GM12878 (cell line): Measurements from ENCODE around the gene SPRED2. TPM values are rescaled to one million over a fixed set of nuclear protein-coding genes. Genes with fewer than 3 reads are reported as not detected.

Experiments used
- ATAC-seq: fragments of 200-7000 bp; cut with Tn5 transposase; 3 replicates; pipeline ENCODE4 v1.9.1; 2020; ENCODE audit warnings: mild to moderate bottlenecking, moderate library complexity
- BruUV-seq: library from RNA; stranded (reverse); fragments of 400-500 nt; replicated peaks from 2 replicates; lab custom pipeline; 2021; lab: Mats Ljungman, UMichigan
- CTCF ChIA-PET: fragments of 300-600 bp; sonication (Branson Sonifier 250); formaldehyde crosslinking; extraction: SDS; loops from one replicate; lab custom pipeline; 2021; ENCODE audit warnings: inconsistent platforms; lab: Yijun Ruan, JAX
- POLR2A ChIA-PET: fragments of 350-600 bp; formaldehyde crosslinking; extraction: SDS; loops from one replicate; lab custom pipeline; 2021; ENCODE audit warnings: inconsistent platforms; lab: Charles Lee
- RAD21 ChIA-PET: fragments of 300-600 bp; sonication (Branson Sonifier 250); formaldehyde crosslinking; loops from one replicate; lab custom pipeline; 2023; ENCODE audit warnings: antibody characterized with exemption; ENCODE audit not compliant: unreplicated experiment; lab: Charles Lee
- SMC1A ChIA-PET: fragments of 300-600 bp; sonication (Branson Sonifier 250); formaldehyde crosslinking; loops from one replicate; lab custom pipeline; 2023; ENCODE audit not compliant: unreplicated experiment, uncharacterized antibody; lab: Charles Lee
- DNase-seq: peaks from one replicate; pipeline ENCODE4 v3.0.0-alpha.2; 2011; ENCODE audit warnings: low read depth, low spot score
- FAIRE-seq: peaks from 3 replicates; lab custom pipeline; 2011; peaks lifted over from hg19 to GRCh38; lab: Jason Lieb, UNC
- H2AFZ ChIP-seq: 2 replicates; pipeline ENCODE4 v1.6.0; 2011; ENCODE audit warnings: low read depth, low read length, control low read depth; ENCODE audit not compliant: control insufficient read depth
- H3K27ac ChIP-seq: 2 replicates; pipeline ENCODE4 v1.5.1; 2011; ENCODE audit warnings: control low read depth; ENCODE audit not compliant: control insufficient read depth, insufficient read depth
- H3K27me3 ChIP-seq, 2 experiments: replicated peaks in 1 of 2; 2 replicates each; pipeline versions ENCODE4 v1.6.0 to v1.6.1; 2011; ENCODE audit warnings: low read length in 1 of 2; ENCODE audit not compliant: control insufficient read depth in 2 of 2, insufficient read depth in 2 of 2
- H3K36me3 ChIP-seq, 2 experiments: 2 replicates each; pipeline ENCODE4 v1.5.1; 2011; ENCODE audit warnings: low read length in 1 of 2; ENCODE audit not compliant: control insufficient read depth in 2 of 2, insufficient read depth in 2 of 2
- H3K4me1 ChIP-seq: 2 replicates; pipeline ENCODE4 v1.6.1; 2011; ENCODE audit warnings: mild to moderate bottlenecking, low read length, moderate library complexity, mixed read lengths; ENCODE audit not compliant: control insufficient read depth, insufficient read depth
- H3K4me2 ChIP-seq: 2 replicates; pipeline ENCODE4 v1.6.0; 2011; ENCODE audit warnings: control low read depth; ENCODE audit not compliant: control insufficient read depth, insufficient read depth
- H3K4me3 ChIP-seq: fragments of 200-600 bp; sonication (generic); 2 replicates; pipeline ENCODE4 v1.5.1; 2016
- H3K79me2 ChIP-seq: 2 replicates; pipeline ENCODE4 v1.6.0; 2011; ENCODE audit warnings: low read length; ENCODE audit not compliant: control insufficient read depth, insufficient read depth
- H3K9ac ChIP-seq: 2 replicates; pipeline ENCODE4 v1.8.0; 2011; ENCODE audit warnings: low read length, control low read depth, mixed read lengths; ENCODE audit not compliant: control insufficient read depth, insufficient read depth
- H3K9me3 ChIP-seq: replicated peaks from 3 replicates; pipeline ENCODE4 v1.5.1; 2011; ENCODE audit warnings: mild to moderate bottlenecking, low read length; ENCODE audit not compliant: control insufficient read depth, insufficient read depth
- H4K20me1 ChIP-seq: 2 replicates; pipeline ENCODE4 v1.6.0; 2011; ENCODE audit not compliant: control insufficient read depth, insufficient read depth
- BACH1 ChIP-seq: fragments of 450-650 bp; IDR thresholded peaks from 2 replicates; pipeline ENCODE4 v1.6.1; 2017; ENCODE audit warnings: mild to moderate bottlenecking, borderline replicate concordance
- CREB1 ChIP-seq: IDR thresholded peaks from 2 replicates; pipeline ENCODE4 v1.6.1; 2012; ENCODE audit warnings: low read depth, mild to moderate bottlenecking, inconsistent platforms
- ELK1 ChIP-seq: IDR thresholded peaks from 2 replicates; pipeline ENCODE4 v1.6.1; 2012; ENCODE audit warnings: low read depth, low read length, improper control_type of control experiment
- HDGF ChIP-seq: fragments of 450-650 bp; IDR thresholded peaks from 2 replicates; pipeline ENCODE4 v1.6.1; 2016; ENCODE audit warnings: antibody characterized with exemption
- IRF3 ChIP-seq: fragments of 450-650 bp; IDR thresholded peaks from 2 replicates; pipeline ENCODE4 v1.6.1; 2014; ENCODE audit warnings: mild to moderate bottlenecking
- MTA2 ChIP-seq: fragments of 450-650 bp; IDR thresholded peaks from 2 replicates; pipeline ENCODE4 v1.6.1; 2016; ENCODE audit warnings: low read depth, mild to moderate bottlenecking, moderate library complexity
- NR2C1 ChIP-seq: fragments of 450-650 bp; IDR thresholded peaks from 2 replicates; pipeline ENCODE4 v1.6.1; 2017; ENCODE audit warnings: antibody characterized with exemption, mild to moderate bottlenecking, moderate library complexity
- POLR2AphosphoS2 ChIP-seq: IDR thresholded peaks from 2 replicates; pipeline ENCODE4 v1.6.1; 2011; ENCODE audit warnings: low read depth, mild to moderate bottlenecking, low read length, improper control_type of control experiment, moderate library complexity
- PRDM15 ChIP-seq: fragments of 450-650 bp; formaldehyde crosslinking; IDR thresholded peaks from 2 replicates; pipeline ENCODE4 v1.4.0; 2020; ENCODE audit warnings: mild to moderate bottlenecking, moderate library complexity
- RUNX3 ChIP-seq: IDR thresholded peaks from 2 replicates; pipeline ENCODE4 v1.6.1; 2012; ENCODE audit warnings: low read length, inconsistent platforms
- TAF1 ChIP-seq: IDR thresholded peaks from 2 replicates; pipeline ENCODE4 v1.6.1; 2011; ENCODE audit warnings: mild to moderate bottlenecking, low read depth, low read length, borderline replicate concordance
- TCF3 ChIP-seq: IDR thresholded peaks from 2 replicates; pipeline ENCODE4 v1.6.1; 2012; ENCODE audit warnings: low read depth, mild to moderate bottlenecking, low read length, borderline replicate concordance; ENCODE audit not compliant: insufficient read depth
- YBX1 ChIP-seq: fragments of 450-650 bp; IDR thresholded peaks from 2 replicates; pipeline ENCODE4 v1.6.1; 2016; ENCODE audit warnings: antibody characterized with exemption
- ZBTB33 ChIP-seq: fragments of 450-650 bp; IDR thresholded peaks from 2 replicates; pipeline ENCODE4 v1.6.1; 2017; ENCODE audit warnings: mild to moderate bottlenecking
- WGBS: methylation state at CpG from one replicate; pipeline ENCODE4 v1.1.6; 2016; ENCODE audit warnings: low lambda C conversion rate; ENCODE audit not compliant: insufficient replicate concordance, insufficient coverage; ENCODE audit errors: missing lambda C conversion rate; 5-methylcytosine and 5-hydroxymethylcytosine counted together
- in situ Hi-C: fragments of 300-500 bp; cut with MboI; formaldehyde crosslinking; loops from 9 replicates; pipeline ENCODE4 v1.14.3; 2018; ENCODE audit warnings: mixed read lengths
- intact Hi-C: fragments of 100-400 bp; cut with micrococcal nuclease; formaldehyde crosslinking; loops from one replicate; pipeline ENCODE4 v1.14.2; 2022; ENCODE audit not compliant: unreplicated experiment
- polyA plus RNA-seq, 11 experiments: library from polyadenylated mRNA; depleted of rRNA in 4 of 11; unstranded in 6 of 11; stranded (reverse) in 5 of 11; fragments of >200 nt; fragmentation: Nextera tagmentation in 4 of 11; fragmentation: Illumina TruSeq in 1 of 11; extraction: Ambion mirVana in 4 of 11; extraction: Trizol in 1 of 11; gene quantifications; 1 replicate in 1 of 11; 2 replicates in 10 of 11; pipeline versions ENCODE4 v1.2.1 to v1.2.3, GENCODE V29; 2011 to 2016; ENCODE audit warnings: inconsistent platforms in 2 of 11, missing spikeins in 2 of 11, low read depth in 1 of 11
- total RNA-seq, 4 experiments: library from RNA; depleted of rRNA in 3 of 4; stranded (reverse); fragments of >200 nt in 3 of 4; fragmentation: Illumina TruSeq in 1 of 4; extraction: Trizol in 1 of 4; gene quantifications; 2 replicates each; pipeline versions ENCODE4 v1.2.1 to v1.2.3, GENCODE V29; 2013 to 2021
- TF ChIP-seq, protein P1 (sequence below): fragments of 450-650 bp; conservative IDR thresholded peaks from 2 replicates; pipeline ENCODE4 v1.6.1; 2017; ENCODE audit warnings: mild to moderate bottlenecking, moderate library complexity

The SPRED2 gene
- total and polyA plus RNA-seq, 10 of the 15 experiments (the other 5 are each of a cell fraction or from before 2014, with no cell fraction given), result 3.0 to 23.9 (median 9.7) TPM

DNA sequence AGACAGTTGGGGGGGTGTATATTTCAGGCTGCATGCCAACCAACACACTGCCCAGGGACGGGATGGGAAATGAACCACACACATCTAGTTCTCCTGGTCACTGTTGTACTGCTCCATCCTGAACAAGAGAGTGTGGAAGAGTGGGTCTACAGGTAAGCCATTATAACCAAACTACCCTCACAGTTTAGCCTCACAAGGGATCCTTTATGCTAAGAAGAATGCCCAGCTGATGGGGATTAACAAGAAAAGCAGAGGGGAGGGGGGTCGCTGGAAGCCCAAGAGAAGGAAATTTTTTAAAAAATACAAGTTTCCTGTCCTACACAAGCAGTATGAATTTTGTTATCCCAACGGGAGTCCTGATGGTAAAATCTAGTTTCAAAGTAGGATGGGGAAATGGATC, 16.1 kb downstream of the SPRED2 start:
- Histone ChIP-seq H3K4me2 (no peak overlapping the region), H3K36me3 (no peaks in the 10 kb centered on the region), H2AFZ (no peak overlapping the region), H3K27ac (no peak overlapping the region), H3K27me3 (no peaks in the 10 kb centered on the region), H3K9me3 (no peaks in the 10 kb centered on the region), H3K4me3 (no peak overlapping the region), H3K4me1 (peaks cover 26% of the 10 kb centered on the region), H4K20me1 (no peaks in the 10 kb centered on the region), H3K9ac (no peak overlapping the region), H3K79me2 (peaks cover 7% of the 10 kb centered on the region)
- ChIA-PET RAD21 (interaction anchor here (2.0 to 3.3 kb wide), 4 partner anchors 9 to 59 kb away, joined by 9 to 22 read pairs (median 14); no protein-coding TSS in a partner anchor), POLR2A (interaction anchor here (1.9 to 2.9 kb wide), 2 partner anchors 9 to 10 kb away, joined by 5 to 25 read pairs; no protein-coding TSS in a partner anchor), SMC1A (interaction anchor here (1.0 to 4.7 kb wide), 7 partner anchors 11 to 37 kb away, joined by 3 to 54 read pairs (median 6); no protein-coding TSS in a partner anchor), CTCF (interaction anchor here (0.5 to 3.5 kb wide), 5 partner anchors 9 to 151 kb away, joined by 3 to 16 read pairs (median 3); no protein-coding TSS in a partner anchor)
- no peak for FAIRE-seq
- in situ Hi-C loops (no loop called here), intact Hi-C loops (no loop called here)
- BruUV-seq, result no TSS peak
- WGBS, result 20% methylated on average over 3 of the region's 3 CpGs
- no peak for DNase-seq
- ATAC-seq, result no peak
- TF ChIP-seq ELK1 (no peak), POLR2AphosphoS2 (no peak), TAF1 (no peak), CREB1 (no peak), NR2C1 (no peak), HDGF (no peak), YBX1 (no peak), TCF3 (no peak), MTA2 (no peak), PRDM15 (CRISPR knock-in tag) (no peak), ZBTB33 (no peak), RUNX3 (no peak), IRF3 (no peak), BACH1 (no peak)
- TF ChIP-seq, protein P1, sequence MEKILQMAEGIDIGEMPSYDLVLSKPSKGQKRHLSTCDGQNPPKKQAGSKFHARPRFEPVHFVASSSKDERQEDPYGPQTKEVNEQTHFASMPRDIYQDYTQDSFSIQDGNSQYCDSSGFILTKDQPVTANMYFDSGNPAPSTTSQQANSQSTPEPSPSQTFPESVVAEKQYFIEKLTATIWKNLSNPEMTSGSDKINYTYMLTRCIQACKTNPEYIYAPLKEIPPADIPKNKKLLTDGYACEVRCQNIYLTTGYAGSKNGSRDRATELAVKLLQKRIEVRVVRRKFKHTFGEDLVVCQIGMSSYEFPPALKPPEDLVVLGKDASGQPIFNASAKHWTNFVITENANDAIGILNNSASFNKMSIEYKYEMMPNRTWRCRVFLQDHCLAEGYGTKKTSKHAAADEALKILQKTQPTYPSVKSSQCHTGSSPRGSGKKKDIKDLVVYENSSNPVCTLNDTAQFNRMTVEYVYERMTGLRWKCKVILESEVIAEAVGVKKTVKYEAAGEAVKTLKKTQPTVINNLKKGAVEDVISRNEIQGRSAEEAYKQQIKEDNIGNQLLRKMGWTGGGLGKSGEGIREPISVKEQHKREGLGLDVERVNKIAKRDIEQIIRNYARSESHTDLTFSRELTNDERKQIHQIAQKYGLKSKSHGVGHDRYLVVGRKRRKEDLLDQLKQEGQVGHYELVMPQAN, result no peak
